ENCODE measurements around the gene GOLGA3.

The GOLGA3 gene

DNA sequence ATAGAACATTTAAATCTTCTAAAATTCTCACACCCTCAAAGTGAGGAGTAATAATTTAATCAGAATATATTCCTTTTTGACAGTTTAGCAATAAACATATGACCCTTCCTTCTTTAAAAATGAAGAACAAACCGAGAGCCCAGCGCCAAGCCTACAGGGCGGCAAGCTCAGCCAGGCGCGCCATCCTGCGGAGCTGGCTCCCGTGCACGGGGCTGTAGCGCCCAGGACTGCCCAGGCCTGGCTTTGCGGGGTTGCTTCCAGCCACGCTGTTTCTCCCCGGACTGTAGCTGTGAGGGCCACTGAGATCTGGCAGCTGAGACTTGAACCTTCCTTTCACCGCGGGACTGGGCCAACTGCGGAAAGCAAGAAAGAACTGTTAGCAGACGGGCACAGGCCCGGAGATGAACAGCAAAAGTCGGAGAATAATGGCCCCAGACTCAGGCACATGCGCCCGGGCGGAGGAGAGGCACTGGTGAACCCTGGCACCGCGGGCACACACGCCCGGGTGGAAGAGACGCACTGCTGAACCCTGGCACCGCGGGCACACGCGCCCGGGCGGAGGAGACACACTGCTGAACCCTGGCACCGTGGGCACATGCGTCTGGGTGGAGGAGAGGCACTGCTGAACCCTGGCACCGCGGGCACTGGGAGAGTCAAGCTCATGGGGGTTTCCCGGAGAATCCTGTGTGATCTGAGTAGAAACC lies 101.4 kb downstream of the GOLGA3 start:
- H3K27ac ChIP-seq: no peak overlapping the region
- TF ChIP-seq, protein P1, sequence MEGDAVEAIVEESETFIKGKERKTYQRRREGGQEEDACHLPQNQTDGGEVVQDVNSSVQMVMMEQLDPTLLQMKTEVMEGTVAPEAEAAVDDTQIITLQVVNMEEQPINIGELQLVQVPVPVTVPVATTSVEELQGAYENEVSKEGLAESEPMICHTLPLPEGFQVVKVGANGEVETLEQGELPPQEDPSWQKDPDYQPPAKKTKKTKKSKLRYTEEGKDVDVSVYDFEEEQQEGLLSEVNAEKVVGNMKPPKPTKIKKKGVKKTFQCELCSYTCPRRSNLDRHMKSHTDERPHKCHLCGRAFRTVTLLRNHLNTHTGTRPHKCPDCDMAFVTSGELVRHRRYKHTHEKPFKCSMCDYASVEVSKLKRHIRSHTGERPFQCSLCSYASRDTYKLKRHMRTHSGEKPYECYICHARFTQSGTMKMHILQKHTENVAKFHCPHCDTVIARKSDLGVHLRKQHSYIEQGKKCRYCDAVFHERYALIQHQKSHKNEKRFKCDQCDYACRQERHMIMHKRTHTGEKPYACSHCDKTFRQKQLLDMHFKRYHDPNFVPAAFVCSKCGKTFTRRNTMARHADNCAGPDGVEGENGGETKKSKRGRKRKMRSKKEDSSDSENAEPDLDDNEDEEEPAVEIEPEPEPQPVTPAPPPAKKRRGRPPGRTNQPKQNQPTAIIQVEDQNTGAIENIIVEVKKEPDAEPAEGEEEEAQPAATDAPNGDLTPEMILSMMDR (conservative IDR thresholded peaks at IDR 0.05): no peak
- TF ChIP-seq ZFX (IDR thresholded peaks at IDR 0.05): no peak

DNA sequence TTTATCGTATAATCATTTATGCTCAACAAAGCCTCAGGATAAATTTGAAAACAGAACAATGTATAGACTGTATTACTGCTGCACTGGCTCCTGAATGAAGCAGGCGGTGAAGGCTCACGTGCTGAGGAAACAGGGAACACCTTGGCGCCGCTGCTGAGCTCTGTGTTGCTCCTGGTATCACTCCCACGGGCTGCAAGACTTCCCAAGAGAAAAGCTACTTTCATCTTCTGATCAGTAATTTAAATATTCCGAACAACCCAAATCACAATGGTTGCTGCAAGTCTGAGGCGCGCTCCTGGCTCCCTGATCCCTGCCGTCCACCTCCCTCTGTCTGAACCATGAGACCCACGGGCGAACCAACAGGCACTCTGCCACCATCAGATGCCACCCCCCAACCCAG lies 102.3 kb downstream of the GOLGA3 start:
- H3K27ac ChIP-seq: no peak overlapping the region
- no peak for TF ChIP-seq ZFX (IDR thresholded peaks at IDR 0.05)
- TF ChIP-seq, protein P1 (conservative IDR thresholded peaks at IDR 0.05): no peak

DNA sequence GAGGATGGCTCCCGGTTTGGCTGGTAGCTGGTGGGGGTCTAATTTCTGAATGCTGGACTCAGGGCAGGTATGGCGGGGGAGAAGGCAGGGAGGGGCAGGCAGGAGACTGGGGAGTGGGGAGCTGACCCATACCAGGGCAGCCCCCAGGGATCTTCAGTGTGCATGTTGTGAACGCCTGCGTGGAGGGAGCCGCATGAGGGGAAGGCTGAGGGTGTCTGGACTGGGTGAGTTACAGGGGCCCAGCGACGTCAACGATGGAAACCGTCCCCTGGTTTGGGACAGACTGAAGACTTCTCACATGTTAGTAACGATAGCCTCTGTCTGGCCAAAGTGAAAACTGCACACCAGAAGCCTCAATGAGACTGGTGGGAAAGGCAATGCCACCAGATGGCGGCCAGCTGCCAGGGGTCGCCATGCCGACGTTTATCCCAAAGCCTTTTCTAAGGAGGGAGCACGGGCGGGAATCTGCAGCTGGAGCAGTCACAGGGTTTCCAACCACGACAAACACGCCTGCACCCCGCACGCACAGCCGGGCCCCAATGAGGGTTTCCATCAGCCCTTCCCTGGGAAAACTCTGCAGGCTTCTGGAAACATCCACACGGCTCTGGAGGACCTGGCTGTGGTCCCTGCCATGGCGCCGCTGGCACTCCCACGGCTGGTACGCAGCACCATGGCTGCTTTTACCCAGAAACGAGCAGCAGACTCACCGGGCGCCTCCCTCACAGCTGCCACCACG lies 104.0 kb downstream of the GOLGA3 start:
- no peak overlapping the region for H3K27ac ChIP-seq
- TF ChIP-seq, protein P1 (conservative IDR thresholded peaks at IDR 0.05): no peak
- TF ChIP-seq ZFX (IDR thresholded peaks at IDR 0.05): no peak

DNA sequence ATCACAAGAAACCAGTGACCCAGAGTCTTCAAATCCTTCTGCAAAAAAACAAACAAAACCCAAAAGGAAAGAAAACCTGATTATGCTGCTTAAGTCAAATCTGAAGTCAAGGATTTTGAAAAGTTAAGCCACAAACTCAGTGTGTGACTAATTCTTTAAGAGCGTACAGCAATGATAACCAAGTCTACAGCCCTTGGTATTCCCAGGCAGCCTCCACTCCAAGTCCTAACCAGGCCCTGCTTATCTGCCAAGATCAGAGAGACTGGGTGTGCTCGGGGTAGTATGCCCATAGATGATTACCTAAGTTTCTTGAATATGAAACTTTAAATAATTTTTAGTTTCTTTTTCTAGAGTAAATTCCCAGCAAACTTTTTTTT lies 104.9 kb downstream of the GOLGA3 start:
- no peak overlapping the region for H3K27ac ChIP-seq

DNA sequence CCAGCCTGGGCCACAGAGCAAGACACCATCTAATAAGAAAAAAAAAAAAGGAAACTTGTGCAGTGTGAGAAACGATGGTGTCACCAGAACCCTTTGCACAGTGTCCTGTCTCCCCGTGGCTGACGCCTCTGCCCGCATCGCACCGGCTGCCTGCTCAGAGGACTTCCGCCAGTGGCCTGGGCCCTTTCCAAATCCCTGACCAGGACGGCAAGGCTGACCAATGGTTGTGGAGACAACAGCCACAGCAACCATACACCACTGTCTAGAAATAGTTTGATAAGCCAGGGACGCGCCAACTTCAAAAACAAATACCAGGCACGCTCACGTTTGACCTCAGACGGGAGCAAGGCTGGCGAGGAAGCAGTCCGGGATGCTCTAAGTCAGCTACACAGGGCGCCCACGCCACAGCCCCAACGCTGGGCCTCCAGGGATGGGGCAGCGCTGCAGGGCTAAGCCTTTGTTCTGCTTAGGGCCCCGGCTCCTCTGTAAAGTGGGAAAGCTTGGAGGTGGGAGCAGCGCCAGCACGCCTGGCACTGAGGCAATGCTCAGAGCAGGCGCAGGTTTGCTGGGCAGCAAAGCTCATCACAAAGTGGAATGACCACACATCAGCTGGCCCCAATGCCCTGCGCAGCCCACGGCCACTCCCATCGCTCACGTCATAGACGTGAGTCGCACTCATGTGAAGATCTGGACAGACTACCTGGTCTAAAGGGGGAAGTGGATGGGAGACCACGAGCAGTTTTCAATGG lies 105.5 kb downstream of the GOLGA3 start:
- TF ChIP-seq ZFX (IDR thresholded peaks at IDR 0.05): no peak
- TF ChIP-seq, protein P1 (conservative IDR thresholded peaks at IDR 0.05): no peak
- no peak overlapping the region for H3K27ac ChIP-seq

More for the DNA sequence above, 104.9 kb downstream of the GOLGA3 start:
- no peak for TF ChIP-seq ZFX (IDR thresholded peaks at IDR 0.05)
- TF ChIP-seq, protein P1 (conservative IDR thresholded peaks at IDR 0.05): no peak

DNA sequence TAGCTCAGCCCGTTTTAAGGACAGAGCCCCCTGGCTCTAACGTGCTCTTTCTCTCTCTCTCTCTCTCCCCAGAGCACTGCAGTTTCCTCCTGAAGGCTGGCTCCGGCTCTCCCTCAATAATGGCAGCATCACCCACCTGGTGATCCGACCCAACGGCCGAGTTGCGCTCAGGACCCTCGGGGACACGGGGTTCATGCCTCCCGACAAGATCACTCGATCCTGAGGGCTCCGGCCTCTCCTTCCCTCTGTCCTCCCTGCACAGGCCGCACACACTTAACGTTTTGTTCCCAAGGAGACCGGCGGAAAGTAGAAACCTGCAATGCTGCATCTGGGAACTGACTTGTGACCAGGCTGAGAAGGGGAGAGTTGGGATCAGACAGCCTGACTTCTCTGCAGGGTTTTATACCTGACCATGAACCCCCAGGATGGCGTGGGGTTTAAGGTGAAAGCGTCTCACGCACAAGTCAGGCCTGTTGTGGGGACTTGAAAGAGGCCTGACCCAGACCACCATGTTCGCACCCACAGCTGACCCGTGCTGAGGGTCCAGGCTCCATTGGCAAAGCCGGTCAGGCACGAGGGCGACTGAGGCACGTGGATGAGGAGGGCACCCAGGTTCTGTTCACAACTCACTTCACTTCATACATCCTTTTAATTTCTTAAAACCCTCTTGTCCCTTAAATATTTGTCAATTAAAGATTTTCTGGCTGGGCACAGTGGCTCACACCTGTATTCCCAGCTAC lies 107.9 kb downstream of the GOLGA3 start:
- no peak overlapping the region for H3K27ac ChIP-seq
- TF ChIP-seq ZFX (IDR thresholded peaks at IDR 0.05): no peak
- TF ChIP-seq, protein P1 (conservative IDR thresholded peaks at IDR 0.05): no peak

All from C4-2B (cell line).